PC-3 (cell line): ENCODE measurements around the gene TVP23C. TPM values are rescaled to one million over a fixed set of nuclear protein-coding genes. Genes with fewer than 3 reads are reported as not detected.

ENCODE experiments used
- ATAC-seq: fragments of 200-7000 bp; cut with Tn5 transposase; 2 replicates; pipeline ENCODE4 v1.9.1; 2020; ENCODE audit warnings: mild to moderate bottlenecking, moderate library complexity
- BruUV-seq: library from RNA; stranded (reverse); fragments of 400-500 nt; replicated peaks from 2 replicates; lab custom pipeline; 2021; lab: Mats Ljungman, UMichigan
- CTCF ChIA-PET: fragments of 300-600 bp; sonication (Branson Sonifier 250); formaldehyde crosslinking; loops from one replicate; lab custom pipeline; 2022; ENCODE audit warnings: antibody characterized with exemption; lab: Charles Lee
- POLR2A ChIA-PET: fragments of 300-600 bp; sonication (Branson Sonifier 250); formaldehyde crosslinking; loops from one replicate; lab custom pipeline; 2022; ENCODE audit warnings: antibody characterized with exemption; ENCODE audit not compliant: unreplicated experiment; lab: Charles Lee
- DNase-seq: peaks from one replicate; pipeline ENCODE4 v3.0.0-alpha.2; 2015
- H2AFZ ChIP-seq: fragments of 300-600 bp; sonication (generic); 2 replicates; pipeline ENCODE4 v1.6.0; 2016; ENCODE audit warnings: antibody characterized with exemption, low read length
- H3F3A ChIP-seq: fragments of 300-600 bp; sonication (generic); one replicate; pipeline ENCODE4 v1.6.0; 2017; ENCODE audit warnings: antibody characterized with exemption, low read length, control low read depth, mild to moderate bottlenecking; ENCODE audit not compliant: unreplicated experiment
- H3K27ac ChIP-seq: fragments of 300-600 bp; sonication (generic); 2 replicates; pipeline ENCODE4 v1.5.1; 2016; ENCODE audit warnings: mild to moderate bottlenecking, low read length
- H3K27me3 ChIP-seq: fragments of 300-600 bp; sonication (generic); 2 replicates; pipeline ENCODE4 v1.6.1; 2016; ENCODE audit warnings: low read length, mixed read lengths
- H3K36me3 ChIP-seq: fragments of 300-600 bp; sonication (generic); 2 replicates; pipeline ENCODE4 v1.6.1; 2016; ENCODE audit warnings: low read depth, mixed run types, low read length, mixed read lengths
- H3K4me1 ChIP-seq: fragments of 300-600 bp; sonication (generic); 2 replicates; pipeline ENCODE4 v1.5.1; 2016; ENCODE audit warnings: low read length; ENCODE audit not compliant: insufficient read depth
- H3K4me2 ChIP-seq: fragments of 300-600 bp; sonication (generic); 2 replicates; pipeline ENCODE4 v1.6.0; 2016; ENCODE audit warnings: low read length
- H3K4me3 ChIP-seq: fragments of 300-600 bp; sonication (generic); 2 replicates; pipeline ENCODE4 v1.5.1; 2016; ENCODE audit warnings: mild to moderate bottlenecking, low read length, mixed read lengths
- H3K79me2 ChIP-seq: fragments of 300-600 bp; sonication (generic); 2 replicates; pipeline ENCODE4 v1.6.1; 2017; ENCODE audit warnings: low read length, mixed read lengths
- H3K9ac ChIP-seq: fragments of 300-600 bp; sonication (generic); 2 replicates; pipeline ENCODE4 v1.6.0; 2016; ENCODE audit warnings: mild to moderate bottlenecking, low read length
- H3K9me2 ChIP-seq: fragments of 300-600 bp; sonication (generic); replicated peaks from 2 replicates; pipeline ENCODE4 v1.6.1; 2016; ENCODE audit warnings: mixed run types, low read length, mixed read lengths
- H3K9me3 ChIP-seq: fragments of 300-600 bp; sonication (generic); 2 replicates; pipeline ENCODE4 v1.6.1; 2016; ENCODE audit warnings: low read length, mixed read lengths
- H4K20me1 ChIP-seq: fragments of 300-600 bp; sonication (generic); 2 replicates; pipeline ENCODE4 v1.6.1; 2016; ENCODE audit warnings: low read length, mixed read lengths
- EZH2 ChIP-seq: fragments of 300-600 bp; sonication (generic); IDR thresholded peaks from one replicate; pipeline ENCODE4 v1.6.1; 2017; ENCODE audit warnings: antibody characterized with exemption, mild to moderate bottlenecking, low read length; ENCODE audit not compliant: unreplicated experiment
- EZH2phosphoT487 ChIP-seq: fragments of 300-600 bp; sonication (generic); IDR thresholded peaks from 2 replicates; pipeline ENCODE4 v1.6.1; 2018; ENCODE audit warnings: mild to moderate bottlenecking, antibody characterized with exemption, low read length, borderline replicate concordance
- intact Hi-C: fragments of 100-400 bp; cut with micrococcal nuclease; formaldehyde crosslinking; loops from 2 replicates; pipeline ENCODE4 v1.9.0; 2023
- total RNA-seq: library from RNA; depleted of rRNA; stranded (reverse); fragments of >200 nt; gene quantifications from 2 replicates; pipeline ENCODE4 v1.2.3, GENCODE V29; 2014
- TF ChIP-seq, protein P1 (sequence below): fragments of 300-600 bp; sonication (generic); conservative IDR thresholded peaks from 2 replicates; pipeline ENCODE4 v1.5.1; 2017; ENCODE audit warnings: antibody characterized with exemption, low read depth, mild to moderate bottlenecking, low read length

TVP23C gene
- total RNA-seq, 1 experiment from 2014 or later: 23.7 TPM

DNA sequence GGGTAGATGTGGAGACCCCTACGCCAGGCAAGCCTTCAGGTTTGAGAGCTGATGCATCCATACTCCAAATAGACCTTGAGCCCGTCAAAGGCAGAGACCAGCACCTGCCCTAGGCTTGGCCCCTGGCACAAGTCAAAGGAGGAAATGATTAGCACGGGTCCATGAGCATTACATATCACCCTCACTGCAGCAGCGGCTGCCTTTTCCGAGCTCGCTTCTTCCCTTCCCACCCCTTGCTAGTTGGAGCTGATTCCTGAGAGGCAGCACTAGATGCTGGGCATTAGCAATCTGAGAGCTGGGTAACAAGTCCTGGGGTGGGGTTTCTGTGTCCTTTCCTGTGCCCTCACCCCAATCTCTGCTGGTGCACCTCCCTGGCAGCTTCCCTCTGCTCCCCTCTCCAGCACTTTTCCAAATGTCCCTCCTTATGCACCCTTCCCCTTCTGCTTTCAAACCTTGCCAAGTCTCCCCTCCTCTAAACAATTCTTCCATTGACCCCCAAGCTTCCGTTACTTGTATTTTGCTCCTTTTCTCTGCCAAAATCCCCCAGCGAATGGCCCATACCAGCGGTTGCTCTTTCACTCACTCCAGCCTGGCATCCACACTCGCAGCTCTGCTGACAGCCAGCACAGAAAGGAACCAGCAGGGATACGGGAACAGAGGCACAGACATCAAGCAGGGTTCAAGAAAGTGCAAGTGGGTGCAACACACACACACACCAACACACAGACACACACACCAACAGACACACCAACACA is 98.9 kb downstream of the TVP23C start:
- H3K9ac ChIP-seq: no peak overlapping the region
- no TSS peak for BruUV-seq
- H3F3A ChIP-seq: no peaks in the 10 kb centered on the region
- H3K79me2 ChIP-seq: no peaks in the 10 kb centered on the region
- no peaks in the 10 kb centered on the region for H3K36me3 ChIP-seq
- no peak overlapping the region for H2AFZ ChIP-seq
- no peak overlapping the region for H3K27ac ChIP-seq
- POLR2A ChIA-PET: no interaction called here
- intact Hi-C loops: no loop called here
- TF ChIP-seq EZH2phosphoT487: no peak
- CTCF ChIA-PET: no interaction called here
- no peak overlapping the region for H3K4me3 ChIP-seq
- H3K9me2 ChIP-seq: no peaks in the 10 kb centered on the region
- no peak overlapping the region for H3K4me2 ChIP-seq
- H3K4me1 ChIP-seq: peaks cover 10% of the 10 kb centered on the region
- no peaks in the 10 kb centered on the region for H4K20me1 ChIP-seq
- H3K27me3 ChIP-seq: no peaks in the 10 kb centered on the region
- H3K9me3 ChIP-seq: no peaks in the 10 kb centered on the region
- no peak for DNase-seq
- 0 out of 2 replicates have a peak, but pooled peaks have one; percentile 14 for ATAC-seq

DNA sequence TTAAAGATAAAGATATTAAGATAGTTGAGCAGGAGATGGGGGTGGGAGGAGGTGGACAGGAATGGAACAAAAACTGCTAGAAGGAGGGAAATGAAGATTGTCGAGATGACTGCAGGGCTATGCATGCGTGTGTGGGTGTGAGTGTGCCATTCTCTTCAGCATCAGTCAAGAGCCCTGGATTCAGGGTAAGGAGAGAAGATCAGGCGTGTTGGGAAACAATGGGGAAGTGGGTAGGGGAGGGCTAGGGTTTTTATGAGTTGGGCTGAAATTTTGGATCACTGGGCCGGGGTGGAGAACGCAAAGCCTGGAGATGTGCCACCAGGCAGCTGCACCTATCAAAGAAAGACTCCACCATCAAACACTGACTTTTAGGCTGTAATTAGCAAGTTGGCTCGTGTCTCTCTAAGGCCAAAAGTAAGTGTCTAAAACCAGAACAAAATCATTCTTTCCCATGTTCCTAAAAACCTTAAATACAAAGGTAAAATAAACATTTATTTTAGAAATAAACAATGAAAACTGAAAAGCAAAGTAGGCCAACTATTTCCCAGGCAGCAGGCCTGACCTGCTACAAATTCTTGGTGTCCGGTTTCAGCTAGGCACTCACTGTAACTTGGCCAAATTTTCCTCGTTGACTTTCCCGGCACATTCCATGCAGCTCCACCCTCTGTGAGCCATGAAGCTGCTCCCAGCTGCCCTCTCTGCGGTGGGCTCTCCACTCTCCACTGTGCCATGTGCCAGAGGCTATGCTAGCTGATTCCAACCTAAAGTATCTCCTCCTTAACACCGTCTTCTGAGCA is 100.1 kb downstream of the TVP23C start:
- Histone ChIP-seq H4K20me1 (no peaks in the 10 kb centered on the region), H3K36me3 (no peaks in the 10 kb centered on the region), H3K79me2 (no peaks in the 10 kb centered on the region), H3K9me3 (no peaks in the 10 kb centered on the region), H3K9ac (no peak overlapping the region), H3K9me2 (no peaks in the 10 kb centered on the region), H3K27me3 (no peaks in the 10 kb centered on the region), H3F3A (no peaks in the 10 kb centered on the region), H3K4me3 (no peak overlapping the region), H3K4me1 (peaks cover 10% of the 10 kb centered on the region), H3K27ac (peak overlapping the region; percentile 25; the same call in 1 of the 2 replicates), H2AFZ (peak overlapping the region; percentile 16; the same call in 1 of the 2 replicates), H3K4me2 (peak overlapping the region; percentile 8; the same call in 1 of the 2 replicates)
- CTCF ChIA-PET: no interaction called here
- TF ChIP-seq EZH2 (no peak), EZH2phosphoT487 (no peak)
- TF ChIP-seq, protein P1, sequence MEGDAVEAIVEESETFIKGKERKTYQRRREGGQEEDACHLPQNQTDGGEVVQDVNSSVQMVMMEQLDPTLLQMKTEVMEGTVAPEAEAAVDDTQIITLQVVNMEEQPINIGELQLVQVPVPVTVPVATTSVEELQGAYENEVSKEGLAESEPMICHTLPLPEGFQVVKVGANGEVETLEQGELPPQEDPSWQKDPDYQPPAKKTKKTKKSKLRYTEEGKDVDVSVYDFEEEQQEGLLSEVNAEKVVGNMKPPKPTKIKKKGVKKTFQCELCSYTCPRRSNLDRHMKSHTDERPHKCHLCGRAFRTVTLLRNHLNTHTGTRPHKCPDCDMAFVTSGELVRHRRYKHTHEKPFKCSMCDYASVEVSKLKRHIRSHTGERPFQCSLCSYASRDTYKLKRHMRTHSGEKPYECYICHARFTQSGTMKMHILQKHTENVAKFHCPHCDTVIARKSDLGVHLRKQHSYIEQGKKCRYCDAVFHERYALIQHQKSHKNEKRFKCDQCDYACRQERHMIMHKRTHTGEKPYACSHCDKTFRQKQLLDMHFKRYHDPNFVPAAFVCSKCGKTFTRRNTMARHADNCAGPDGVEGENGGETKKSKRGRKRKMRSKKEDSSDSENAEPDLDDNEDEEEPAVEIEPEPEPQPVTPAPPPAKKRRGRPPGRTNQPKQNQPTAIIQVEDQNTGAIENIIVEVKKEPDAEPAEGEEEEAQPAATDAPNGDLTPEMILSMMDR: no peak
- DNase-seq: peak; percentile 75
- peak; percentile 86 for ATAC-seq
- POLR2A ChIA-PET: no interaction called here
- BruUV-seq: no TSS peak
- intact Hi-C loops: no loop called here

DNA sequence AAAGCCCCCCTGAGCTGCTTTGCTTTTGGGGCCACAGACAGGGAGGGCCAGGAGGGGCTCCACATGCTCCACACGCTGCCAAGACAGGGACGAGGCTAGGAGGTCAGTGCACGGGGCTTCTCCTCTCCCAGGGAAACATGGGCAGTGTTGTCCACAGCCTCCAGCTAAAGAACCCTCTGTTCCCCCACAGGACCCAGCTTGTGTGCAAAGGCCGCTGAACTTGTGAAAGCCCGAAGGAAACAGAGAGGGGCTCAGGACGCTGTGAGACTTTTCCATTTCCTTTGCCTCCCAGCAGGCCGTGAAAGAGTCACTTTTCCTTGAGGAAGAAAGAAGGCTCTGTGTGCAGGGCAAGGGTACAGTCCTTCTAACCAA is 105.6 kb downstream of the TVP23C start:
- Histone ChIP-seq H3K4me2 (no peak overlapping the region), H4K20me1 (no peaks in the 10 kb centered on the region), H3K27me3 (no peaks in the 10 kb centered on the region), H3K9ac (no peak overlapping the region), H3K27ac (no peak overlapping the region), H3K79me2 (no peaks in the 10 kb centered on the region), H3K9me2 (no peaks in the 10 kb centered on the region), H2AFZ (no peak overlapping the region), H3F3A (no peaks in the 10 kb centered on the region), H3K36me3 (peaks cover 5% of the 10 kb centered on the region), H3K4me3 (no peak overlapping the region), H3K4me1 (peaks cover 5% of the 10 kb centered on the region; the same call in 1 of the 2 replicates), H3K9me3 (no peaks in the 10 kb centered on the region)
- ChIA-PET CTCF (no interaction called here), POLR2A (no interaction called here)
- TF ChIP-seq EZH2phosphoT487 (no peak), EZH2 (no peak)
- TF ChIP-seq, protein P1: no peak
- intact Hi-C loops: no loop called here
- ATAC-seq (no peak), DNase-seq (no peak)
- BruUV-seq: no TSS peak
